GM21529 (cell line): Measurements from ENCODE around the gene MEGF11.

Experiments
- ATAC-seq: cut with Tn5 transposase; IDR thresholded peaks from one replicate; pipeline ENCODE4 v1.9.1; 2021; ENCODE audit not compliant: unreplicated experiment

MEGF11 gene

DNA sequence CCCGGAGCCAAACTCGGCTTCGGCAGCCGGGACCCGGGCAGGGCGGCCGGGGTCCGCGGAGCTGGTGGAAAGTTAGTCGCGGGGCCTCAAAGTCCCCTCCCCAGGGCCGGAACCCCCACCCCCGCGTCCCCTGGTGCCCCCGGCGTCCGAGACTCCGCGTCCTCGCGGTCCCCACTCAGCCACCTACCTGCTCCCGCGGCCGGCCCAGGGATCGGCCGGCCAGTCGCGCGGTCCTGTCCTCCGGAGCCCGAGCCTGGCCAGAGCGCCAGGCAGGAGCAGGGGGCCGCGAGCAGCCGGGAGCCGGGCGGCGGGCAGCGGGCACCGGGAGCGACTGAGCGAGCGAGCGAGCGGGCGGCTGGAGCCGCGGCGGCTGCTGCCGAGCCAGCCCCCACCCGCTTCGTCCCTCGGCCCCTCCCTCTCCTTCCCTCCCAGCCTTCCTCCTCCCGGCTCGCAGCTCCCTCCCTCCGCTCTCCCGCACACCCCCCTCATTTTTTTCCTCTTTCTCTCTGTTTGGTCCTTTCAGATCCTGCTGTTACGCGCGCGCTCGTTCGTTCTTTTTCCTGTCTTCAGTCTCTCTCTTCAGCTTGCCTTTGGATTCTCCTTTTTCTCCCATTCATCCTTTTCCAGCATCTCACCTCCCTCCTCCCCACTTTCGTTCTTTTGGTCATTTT lies at the start of gene MEGF11:
MEGF11 (minus strand) TSS at position 333 of the 671 bp plus-strand sequence. CDS start 125,347 bp downstream, outside the sequence.
- no peak for ATAC-seq

DNA sequence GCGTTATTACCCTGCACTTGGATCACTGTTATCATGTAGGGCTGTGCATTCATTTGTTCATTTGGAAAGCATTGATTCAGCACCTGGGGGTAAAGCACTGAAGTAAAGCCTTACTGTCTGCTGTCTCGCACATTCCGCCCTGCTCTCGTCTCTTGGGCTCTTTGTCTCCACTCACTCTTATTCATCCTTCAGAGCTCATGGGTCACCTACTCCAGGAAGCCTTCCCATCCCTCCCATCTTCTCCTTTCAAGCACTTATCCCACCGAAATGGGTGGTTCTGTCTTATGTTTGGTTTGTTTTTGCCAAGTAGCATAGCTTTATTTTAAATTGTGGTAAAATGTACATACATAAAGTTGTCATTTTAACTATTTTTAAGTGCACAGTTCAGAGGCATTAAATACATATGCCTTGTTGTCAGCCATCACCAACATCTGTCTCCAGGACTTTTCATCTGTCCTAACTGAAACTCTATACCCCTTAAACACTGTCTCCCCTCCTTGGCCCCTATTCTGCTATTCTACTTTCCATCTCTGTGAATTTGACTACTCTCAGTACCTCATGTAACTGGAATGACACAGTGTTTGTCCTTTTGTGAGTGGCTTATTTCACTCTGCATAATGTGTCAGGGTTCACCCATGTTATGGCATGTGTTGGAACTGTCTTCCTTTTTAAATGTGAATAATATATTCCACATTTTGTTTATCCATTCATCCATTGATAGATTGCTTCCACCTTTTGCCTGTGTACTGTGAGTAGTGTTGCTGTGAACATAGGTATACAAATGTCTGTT lies 49.1 kb upstream of the MEGF11 start:
- no peak for ATAC-seq

DNA sequence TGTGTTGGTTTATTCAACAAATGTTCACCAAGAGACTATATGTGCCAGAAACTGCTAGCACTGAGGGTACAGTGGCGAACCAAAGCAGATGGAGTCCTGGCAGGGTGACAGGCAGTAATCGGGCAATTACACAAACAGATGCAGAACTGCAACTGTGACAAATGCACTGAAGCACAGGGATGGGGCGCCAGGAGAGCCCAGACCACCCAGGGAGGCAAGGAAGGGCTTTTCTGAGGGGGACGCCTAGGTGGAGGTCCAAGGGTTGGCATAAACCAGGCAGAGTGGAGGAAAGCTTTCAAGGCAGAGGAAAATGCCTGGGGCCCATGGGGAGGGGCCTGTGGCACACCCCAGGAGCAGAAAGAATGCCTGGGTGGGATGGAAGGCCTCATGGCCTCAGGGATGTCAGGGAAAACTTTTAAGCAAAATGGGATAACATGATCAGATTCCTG lies 45.3 kb upstream of the MEGF11 start:
- ATAC-seq, result no peak

DNA sequence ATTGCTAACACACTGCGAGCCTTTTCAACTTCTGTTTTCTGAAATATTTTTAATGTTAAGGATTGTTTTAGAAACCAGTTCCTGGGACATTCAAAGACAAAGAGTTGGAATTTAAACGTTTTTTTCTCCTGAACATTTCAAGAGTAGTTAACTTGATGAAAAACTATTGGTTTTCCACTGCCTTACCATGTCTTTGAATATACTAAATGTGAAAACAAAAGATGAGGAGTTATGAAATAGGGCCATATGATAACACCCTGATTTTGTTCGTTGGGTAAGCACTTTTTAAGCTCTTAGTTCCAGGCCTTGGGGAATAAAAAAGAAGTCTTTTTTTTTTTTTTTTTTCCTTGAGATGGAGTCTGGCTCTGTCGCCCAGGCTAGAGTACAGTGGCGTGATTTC lies 42.6 kb upstream of the MEGF11 start:
- no peak for ATAC-seq

DNA sequence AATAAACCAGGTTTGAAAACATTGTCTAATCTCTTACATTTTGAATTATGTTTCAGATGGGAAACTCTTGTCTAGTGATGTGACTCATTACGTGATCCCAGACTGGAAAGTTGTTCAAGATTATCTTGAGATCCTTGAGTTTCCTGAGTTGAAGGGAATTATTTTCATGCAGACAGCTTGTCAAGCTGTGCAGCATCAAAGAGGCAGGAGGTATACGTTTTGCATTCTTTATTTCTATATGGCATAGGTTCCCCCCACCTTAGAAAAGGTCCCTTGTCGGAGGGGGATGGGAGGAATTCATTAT lies 41.3 kb upstream of the MEGF11 start:
- ATAC-seq, result no peak

DNA sequence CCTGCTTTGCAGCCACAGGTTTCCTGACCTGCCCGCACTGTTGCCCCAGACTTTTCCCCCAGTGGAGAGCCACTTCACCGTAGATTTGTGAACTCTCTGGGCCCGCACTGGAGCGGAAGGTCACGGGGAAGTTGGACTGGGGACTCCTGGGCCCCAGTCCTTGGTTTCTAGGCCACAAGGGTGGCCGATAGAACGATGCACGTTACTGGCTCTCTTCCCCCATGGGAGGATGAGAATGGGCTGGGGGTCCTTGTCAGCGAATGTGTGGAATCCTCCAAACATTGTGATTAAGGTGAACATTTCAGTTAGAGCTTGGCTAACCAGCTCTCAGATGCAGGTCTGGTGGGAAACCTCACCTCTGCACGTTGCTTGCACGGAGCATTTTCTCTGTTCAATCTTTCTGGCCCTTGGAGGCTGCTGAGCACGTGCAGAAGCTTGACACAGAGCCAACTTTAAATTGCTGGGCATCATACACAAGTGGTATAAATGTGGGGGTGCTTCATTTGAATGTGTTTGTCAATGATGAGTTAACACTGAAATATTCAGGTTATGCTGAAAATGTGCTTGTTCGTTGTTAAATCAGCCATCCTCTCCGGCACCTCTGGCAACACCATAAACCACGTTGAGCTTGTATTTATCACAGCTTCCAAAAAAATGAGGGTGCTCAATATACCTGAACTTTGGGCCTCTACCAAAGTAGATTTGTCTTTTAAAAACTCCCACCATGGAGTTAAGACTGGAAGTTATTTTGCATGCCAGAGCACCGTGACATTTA lies 40.8 kb upstream of the MEGF11 start:
- ATAC-seq, result no peak

DNA sequence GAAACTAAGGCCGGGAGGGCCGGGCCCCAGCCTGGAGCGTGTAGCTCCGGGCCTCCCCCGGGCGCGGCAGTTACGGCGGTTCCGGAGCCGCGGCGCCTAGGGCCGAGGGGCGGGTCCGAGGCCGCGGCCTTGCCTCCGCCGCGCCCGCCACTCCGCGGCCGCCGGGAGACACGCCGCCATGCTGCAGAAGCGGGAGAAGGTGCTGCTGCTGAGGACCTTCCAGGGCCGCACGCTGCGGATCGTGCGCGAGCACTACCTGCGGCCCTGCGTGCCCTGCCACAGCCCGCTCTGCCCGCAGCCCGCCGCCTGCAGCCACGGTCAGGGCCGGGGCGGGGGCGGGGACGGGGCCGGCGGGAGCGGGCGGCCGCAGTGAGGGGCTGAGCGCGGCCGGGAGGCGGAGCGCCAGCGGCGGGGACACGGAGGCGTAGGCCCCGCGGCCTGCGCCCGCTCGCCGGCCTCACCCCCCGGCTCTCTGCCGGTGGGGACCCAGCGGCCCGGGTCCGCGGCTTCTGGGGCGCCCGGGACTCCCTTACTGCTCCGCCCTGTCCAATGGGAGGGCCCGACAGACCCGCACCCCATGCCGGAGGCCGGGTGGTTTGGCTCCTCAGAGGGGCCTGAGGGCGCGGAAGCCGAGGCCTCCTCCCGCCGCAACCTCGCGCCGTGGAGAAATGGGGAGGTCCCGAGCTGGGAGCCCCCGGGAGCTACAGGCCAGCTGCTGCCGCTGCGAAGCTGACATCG lies 40.0 kb upstream of the MEGF11 start, which contains the start of gene DIS3L:
DIS3L (plus strand) TSS at position 150 of the 738 bp plus-strand sequence; CDS start at position 179, 29 bp downstream.
- peak; percentile 63 for ATAC-seq

DNA sequence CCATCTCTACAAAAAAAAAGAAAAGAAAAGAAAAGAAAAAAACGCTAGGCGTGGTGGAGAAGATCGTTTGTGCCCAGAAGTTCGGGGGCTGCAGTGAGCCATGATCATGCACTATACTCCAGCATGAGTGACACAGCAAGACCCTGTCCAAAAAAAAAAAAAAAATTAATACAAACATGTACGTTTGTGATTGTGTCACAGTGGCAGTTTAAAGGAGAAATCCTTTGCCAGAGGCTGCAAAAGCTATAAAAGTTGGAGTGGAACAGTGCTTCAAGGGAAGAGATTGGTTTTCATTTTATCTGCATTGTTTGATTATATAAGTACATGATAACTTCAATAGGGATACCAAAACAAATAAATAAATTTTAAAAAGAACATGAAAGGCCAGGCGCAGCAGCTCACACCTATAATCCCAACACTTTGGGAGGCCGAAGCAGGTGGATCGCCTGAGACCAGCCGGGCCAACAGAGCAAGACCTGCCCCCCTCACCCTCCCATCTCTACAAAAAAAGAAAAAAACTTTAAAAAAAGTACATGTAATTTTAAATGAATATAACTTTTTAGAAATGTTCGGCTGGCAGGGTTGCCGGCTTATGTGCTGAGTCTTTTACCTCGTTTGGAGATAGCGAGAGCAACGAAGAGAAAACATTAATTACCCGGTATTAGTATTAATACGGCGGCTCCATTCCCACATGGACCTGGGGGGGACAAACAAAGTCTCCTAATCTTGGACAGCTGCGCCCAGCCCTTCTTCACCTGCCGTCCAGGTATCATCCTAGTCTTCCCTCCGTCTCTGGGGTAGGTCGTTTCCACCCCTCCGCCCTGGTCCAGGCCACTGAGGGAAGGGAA lies 39.2 kb upstream of the MEGF11 start:
- no peak for ATAC-seq

DNA sequence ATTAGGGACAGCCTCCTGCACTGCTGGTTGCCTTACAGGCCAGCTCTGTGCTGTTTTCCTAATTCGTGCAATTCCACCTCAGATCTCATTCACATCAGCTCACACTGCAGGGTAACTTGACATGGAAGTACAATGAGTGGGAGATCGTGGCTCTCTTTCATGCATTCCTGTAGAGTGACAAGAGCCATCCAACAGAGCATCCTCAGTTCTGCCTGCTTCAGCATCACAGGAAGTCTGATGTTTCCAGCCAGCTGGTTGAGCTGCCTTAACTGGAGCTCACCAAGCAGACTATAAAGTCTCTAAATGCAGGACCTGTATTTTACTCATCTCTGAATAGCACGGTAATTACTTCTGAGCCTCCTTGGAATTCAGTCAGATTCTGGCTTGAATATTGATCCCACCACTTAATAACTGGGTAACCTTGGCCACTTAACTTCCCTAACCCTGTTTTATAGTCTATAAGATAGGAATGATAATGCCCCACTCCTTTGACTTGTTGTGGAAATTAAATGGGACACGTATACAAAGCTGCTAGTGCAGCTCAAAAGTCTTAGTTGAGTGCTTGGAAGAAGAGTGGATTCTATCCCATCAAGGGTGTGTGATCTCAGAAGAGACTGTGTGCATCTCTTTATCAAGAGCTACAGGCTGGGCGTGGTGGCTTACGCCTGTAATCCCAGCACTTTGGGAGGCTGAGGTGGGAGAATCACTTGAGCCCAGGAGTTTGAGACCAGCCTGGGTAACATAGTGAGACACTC lies 38.4 kb upstream of the MEGF11 start:
- no peak for ATAC-seq

DNA sequence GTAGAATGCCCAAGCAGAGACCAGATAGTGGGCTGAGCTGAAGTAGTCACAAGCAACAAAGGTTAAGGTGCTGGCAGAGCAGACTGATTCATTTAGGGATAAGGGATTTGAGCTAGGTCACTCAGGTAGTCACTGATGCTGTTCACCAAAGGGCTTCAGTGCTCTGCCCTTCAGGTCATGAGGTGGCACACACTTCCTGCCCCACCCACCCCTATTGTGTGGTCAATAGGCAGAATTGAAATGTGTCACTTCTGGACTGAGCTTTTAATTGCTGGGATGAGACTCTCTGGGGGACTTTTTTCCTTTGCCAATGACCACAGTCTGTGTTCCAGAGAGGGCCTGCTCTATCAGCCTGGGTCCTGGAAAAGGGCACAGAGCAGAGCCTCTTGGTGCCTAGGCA lies 37.0 kb upstream of the MEGF11 start:
- no peak for ATAC-seq

DNA sequence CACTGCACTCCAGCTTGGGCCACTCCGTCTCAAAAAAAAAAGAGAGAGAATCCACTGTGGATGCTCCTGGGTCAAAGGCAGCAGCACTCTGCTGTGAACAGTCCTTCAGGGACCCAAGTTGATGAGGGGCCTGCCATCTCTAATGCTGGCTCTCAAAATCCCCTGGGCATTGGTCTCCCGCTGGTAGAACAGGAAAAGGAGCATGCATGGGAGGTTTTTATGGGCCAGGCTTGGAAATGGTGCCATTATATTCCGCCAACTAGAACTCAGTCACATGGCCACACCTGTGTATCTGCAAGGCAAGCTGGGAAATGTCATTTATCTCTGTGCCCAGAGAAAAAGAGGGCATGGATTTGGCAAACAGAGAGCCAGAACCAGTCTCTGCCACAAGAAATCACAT lies 36.5 kb upstream of the MEGF11 start:
- no peak for ATAC-seq

DNA sequence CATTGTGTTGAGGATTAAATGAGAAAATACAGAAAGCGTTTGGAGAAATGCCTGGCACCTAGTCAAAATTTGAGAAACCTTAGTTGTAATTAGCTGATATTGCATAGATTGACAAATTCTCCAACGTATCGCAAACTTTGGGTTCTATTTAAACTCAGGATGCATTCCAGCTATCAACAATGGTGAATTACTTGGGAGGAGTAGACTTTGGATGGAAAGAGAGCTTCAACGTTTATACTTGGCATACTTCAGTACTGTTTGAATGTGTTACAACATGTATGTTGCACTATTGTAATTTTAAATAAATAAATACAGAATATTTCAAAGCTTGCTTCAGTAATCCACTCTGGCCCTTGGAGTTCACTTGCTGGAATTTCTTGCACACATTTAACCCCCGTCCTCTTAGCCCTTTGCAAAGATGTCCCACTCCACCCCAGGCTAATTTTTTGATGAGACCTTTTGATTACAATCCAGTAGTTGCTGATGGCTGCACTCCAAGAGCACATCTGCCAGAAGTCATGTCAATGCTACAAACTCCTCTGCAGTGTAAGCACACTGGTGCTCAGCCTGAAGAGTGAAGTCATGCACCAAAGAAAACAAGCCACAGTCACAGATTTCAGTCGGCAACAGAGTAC lies 35.1 kb upstream of the MEGF11 start:
- ATAC-seq, result no peak

DNA sequence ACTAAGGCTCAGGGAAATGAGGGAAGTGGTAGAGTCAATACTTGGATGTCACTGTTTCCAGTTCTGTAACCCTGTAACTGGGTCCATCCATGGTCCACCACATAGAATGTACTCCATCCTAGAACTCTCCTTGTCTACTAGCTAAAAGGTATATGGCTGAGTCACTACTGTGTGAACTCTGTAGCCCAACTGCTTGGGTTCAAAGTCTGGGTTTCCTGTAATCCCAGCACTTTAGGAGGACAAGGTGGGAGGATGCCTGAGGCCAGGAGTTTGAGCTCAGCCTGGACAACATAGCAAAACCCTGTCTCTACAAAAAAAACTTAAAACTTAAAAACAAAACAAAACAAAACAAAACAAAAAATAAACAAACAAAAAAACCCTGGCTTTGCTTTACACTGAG lies 34.5 kb upstream of the MEGF11 start:
- ATAC-seq, result no peak

DNA sequence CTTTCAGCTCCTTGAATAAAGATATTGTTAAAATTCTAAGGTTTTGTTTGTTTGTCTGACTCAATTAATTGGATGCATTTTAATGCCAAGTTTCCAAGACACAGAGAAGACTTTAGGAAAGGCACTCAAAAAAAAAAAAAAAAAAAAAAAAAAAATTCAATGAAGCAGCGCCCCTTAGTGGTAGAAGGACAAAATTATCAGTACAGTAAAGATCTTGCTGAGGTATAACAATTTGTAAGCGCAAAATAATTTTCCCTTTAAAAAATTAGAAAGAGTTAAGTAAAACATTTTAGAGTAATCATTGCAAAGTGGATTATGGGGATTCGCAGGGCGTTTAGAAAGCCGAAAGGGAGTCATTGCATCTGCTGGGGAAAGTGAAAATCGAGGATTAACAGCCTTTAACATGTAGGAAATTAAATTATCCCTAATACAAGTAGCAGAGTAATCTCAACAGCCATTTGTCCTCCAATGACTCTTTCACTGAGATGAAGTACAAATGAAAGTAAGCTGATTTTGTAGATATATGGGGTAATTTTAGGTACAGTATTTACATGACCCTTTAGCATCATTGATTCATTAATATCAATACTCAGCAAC lies 34.0 kb upstream of the MEGF11 start:
- ATAC-seq, result no peak

DNA sequence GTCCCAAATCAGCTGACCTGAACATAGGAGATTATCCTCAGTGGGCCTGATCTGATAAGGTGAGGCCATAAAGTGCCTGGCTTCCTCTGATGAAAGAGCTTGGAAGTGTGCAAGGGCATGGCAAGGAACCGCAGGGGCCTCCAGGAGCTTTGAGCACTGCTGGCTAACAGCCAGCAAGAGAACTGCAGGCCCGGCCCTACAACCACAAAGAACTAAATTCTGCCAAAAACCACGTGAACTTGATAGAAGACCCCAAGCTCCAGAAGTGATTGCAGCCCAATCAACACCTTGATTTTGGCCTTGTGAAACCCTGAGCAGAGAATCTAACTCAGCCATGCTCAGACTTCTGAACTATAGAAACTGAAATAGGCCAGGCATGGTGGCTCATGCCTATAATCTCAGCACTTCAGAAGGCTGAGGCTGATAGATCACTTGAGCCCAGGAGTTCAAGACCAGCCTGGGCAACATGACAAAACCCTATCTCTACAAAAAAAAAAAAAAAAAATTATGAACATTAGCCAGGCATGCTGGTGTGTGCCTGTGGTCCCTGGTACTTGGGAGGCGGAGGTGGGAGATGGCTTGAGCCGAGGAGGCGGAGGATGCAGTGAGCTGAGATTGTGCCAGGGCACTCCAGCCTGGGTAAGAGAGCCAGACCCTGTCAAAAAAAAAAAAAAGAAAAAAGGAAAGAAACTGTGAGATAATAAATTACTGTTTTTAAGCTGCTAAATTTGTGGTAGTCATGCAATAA lies 32.2 kb upstream of the MEGF11 start:
- ATAC-seq, result no peak

DNA sequence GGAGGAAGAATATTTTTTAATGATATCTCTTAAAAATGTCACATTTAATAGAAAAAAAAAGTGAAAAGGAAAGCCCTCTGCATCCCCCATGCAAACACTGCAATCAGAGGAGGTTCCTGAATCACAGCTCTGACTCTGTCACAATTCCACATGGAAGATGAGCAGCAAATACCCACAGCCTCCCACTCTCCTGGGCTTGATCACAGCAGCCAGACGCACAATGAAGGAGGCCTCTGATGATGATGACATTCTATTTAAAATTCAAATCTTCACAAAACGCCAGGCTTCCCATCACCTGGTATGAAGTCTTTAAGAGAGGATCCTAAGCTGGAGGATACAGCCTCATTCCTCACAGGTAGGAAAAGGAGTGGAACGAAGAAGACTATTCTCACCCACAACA lies 30.7 kb upstream of the MEGF11 start:
- no peak for ATAC-seq

DNA sequence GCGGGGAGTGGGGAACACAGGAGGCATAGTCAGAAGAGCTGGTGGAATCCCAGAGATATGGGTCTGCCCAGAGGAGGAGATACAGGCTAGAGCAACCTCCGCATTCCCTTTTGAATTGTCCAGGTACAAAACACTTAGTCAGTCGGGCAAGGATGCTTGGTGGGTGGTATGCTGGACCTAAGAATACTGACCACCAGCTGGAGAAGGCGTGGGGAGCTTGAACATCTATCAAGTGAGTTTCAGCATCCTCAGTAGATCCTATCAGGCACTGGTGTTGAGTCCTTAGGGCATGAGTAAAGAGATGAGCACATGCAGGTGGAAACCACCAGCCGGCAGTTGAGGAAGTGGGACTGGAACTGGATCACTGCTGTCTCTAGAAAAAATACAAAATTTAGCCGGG lies 25.1 kb upstream of the MEGF11 start:
- ATAC-seq, result no peak

DNA sequence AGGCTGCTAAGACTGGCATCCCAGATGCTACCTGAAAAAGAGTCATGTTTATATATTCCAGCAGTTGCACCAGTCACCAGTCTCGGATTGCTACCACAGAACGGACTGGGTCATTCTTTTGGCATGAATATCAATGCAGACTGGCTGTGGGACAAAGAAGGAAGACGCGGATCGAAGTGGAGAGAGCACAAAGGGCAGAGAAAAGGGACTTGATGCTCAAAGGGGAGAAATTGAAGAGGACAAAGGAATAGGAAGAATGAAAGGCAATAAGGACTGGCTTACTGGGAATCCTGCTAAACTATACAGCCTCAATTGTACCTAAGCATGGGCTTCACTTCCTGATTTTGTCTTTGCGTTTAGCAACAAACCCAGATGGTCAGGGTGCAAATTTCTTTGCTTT lies 24.5 kb upstream of the MEGF11 start:
- no peak for ATAC-seq
